Measurements from ENCODE around the gene ARR3.
"Not testable (repeated sequence)": the region's sequence is repeated elsewhere in the genome, so short reads cannot be mapped to it uniquely, and the experiment has no call there.

The ARR3 gene

GRCh38 chrX:70268034-70268433 is at the start of gene ARR3:
Gene ARR3 (plus strand): TSS chrX:70268334. CDS start chrX:70269386, 1,052 bp downstream.
- no peak for DNase-seq (ENCODE audit: low spot score)

- DNase-seq (ENCODE audit: low spot score): no peak
Observed at GRCh38 chrX:70219938-70220764, 48.0 kb upstream of the ARR3 start.

- no peak for DNase-seq (ENCODE audit: low spot score)
Observed at GRCh38 chrX:70226048-70226447, 42.1 kb upstream of the ARR3 start.

DNA sequence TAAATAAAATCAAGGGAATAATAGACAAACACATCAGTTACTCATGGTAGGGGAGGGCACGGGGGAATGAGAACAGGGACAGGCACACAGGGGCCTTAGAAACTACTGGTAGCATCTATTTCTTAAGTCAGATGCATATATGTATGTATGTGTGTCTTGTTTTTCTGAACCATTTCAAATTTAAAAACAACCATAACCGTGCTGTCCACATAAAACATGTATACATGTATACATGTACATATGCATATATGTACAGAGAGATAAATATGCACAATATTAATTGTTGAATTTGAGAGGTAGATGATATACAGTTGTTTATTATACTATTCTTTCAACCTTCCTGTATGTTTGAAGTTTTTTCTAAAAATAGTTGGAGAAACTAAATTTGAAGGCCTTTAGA is 41.4 kb upstream of the ARR3 start:
- no peak for DNase-seq (ENCODE audit: low spot score)

GRCh38 chrX:70231666-70232065 is 36.5 kb upstream of the ARR3 start:
- DNase-seq (ENCODE audit: low spot score): no peak

DNA sequence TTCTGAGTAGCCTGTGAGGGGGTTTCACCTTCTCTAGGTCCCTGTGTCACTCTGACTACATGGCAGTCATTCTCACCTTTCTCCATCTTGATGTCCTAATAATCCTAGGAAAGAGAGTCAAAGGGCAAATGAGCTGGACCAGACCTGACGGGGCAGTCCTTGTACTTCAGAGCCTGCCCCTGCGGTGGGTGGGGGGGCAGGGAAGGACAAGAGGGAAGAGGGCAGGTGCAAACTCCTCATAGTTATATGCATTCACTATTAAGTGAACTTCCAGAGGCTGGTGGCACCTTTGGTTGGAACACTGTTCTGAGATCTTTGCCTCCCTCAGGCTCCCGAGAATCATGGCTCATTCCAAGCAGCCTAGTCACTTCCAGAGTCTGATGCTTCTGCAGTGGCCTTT is 33.8 kb upstream of the ARR3 start, which contains the start of gene AWAT1:
Gene AWAT1, plus strand, starts transcription at position 301 of the 400 bp plus-strand sequence. Its CDS starts 41 bp downstream, at position 342.
- no peak for DNase-seq (ENCODE audit: low spot score)

- no peak for DNase-seq (ENCODE audit: low spot score)
Observed at GRCh38 chrX:70240751-70241150, 27.4 kb upstream of the ARR3 start.

- DNase-seq (ENCODE audit: low spot score): no peak
Observed at GRCh38 chrX:70241501-70241900, 26.6 kb upstream of the ARR3 start.

DNA sequence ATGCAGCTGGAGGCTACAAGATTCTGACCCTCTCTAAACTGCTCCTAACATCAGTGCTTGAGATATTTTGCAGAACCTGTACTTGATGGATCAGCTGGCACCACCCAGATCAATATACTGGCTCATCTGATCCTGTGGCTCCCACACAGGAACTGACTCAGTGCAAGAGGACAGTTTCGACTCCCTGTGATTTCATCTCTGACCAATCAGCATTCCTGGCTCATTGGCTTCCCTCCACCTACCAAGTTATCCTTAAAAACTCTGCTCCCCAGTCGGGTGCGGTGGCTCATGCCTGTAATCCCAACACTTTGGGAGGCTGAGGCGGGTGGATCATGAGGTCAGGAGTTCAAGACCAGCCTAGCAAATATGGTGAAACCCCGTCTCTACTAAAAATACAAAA is 24.5 kb upstream of the ARR3 start:
- DNase-seq (ENCODE audit: low spot score): not testable (repeated sequence)

DNA sequence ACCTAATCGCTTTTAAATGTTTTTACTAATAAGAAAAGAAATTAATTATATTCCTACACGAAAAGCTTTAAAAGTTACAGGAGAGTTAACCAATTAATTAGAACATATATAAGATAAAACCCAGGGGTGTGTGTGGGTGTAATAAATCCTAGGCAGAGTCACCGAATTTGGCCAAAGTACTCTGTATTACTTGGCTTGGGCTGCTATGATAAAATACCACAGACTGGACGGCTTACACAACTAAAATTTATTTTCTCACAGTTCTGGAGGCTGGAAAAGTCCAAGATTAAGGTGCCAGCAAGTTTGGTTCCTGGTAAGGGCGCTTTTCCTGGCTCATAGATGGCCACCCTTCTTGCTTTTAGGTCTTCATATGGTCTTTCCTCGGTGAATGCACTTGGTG is 23.3 kb upstream of the ARR3 start:
- DNase-seq (ENCODE audit: low spot score): no peak

- DNase-seq (ENCODE audit: low spot score): no peak
Observed at GRCh38 chrX:70247252-70247651, 20.9 kb upstream of the ARR3 start.

GRCh38 chrX:70252491-70252890 is 15.6 kb upstream of the ARR3 start:
- DNase-seq (ENCODE audit: low spot score): no peak

GRCh38 chrX:70253377-70254062 is 14.6 kb upstream of the ARR3 start:
- no peak for DNase-seq (ENCODE audit: low spot score)

DNA sequence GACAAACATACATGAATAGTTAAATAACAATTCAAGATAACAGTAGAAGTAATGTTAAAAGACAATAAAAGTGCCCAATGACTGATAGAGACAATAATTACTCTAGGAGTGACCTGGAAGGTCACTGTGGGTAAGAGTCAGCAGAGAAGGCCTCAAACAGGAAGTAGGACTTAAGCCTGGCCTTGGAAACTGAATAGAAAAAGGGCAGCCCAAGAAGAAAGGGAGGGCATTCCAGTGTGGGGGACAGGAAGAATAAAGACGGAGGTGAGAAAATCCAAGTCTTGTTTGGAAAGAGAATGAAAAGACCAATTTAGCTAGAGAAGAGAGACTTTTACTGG is 14.1 kb upstream of the ARR3 start:
- no peak for DNase-seq (ENCODE audit: low spot score)

GRCh38 chrX:70254909-70255308 is 13.2 kb upstream of the ARR3 start:
- DNase-seq (ENCODE audit: low spot score): no peak

DNA sequence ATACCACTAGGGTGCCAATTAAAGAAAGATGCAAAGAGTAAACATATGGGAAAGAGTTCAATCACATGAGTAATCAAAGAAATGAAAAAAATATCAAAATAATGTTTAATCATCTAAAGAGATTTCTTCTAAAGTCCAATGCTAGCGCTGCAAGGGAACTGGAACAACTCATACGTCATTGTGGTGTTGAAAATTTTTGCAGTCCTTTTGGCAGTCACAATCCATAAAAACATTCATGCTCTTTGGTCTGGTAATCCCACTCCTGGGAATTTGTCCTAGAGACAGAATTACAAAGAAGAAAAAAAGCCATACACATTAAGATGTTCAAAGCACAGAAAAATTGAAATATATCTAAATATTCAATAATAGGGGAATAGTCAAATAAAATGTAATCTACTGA is 12.7 kb upstream of the ARR3 start:
- DNase-seq (ENCODE audit: low spot score): no peak

DNA sequence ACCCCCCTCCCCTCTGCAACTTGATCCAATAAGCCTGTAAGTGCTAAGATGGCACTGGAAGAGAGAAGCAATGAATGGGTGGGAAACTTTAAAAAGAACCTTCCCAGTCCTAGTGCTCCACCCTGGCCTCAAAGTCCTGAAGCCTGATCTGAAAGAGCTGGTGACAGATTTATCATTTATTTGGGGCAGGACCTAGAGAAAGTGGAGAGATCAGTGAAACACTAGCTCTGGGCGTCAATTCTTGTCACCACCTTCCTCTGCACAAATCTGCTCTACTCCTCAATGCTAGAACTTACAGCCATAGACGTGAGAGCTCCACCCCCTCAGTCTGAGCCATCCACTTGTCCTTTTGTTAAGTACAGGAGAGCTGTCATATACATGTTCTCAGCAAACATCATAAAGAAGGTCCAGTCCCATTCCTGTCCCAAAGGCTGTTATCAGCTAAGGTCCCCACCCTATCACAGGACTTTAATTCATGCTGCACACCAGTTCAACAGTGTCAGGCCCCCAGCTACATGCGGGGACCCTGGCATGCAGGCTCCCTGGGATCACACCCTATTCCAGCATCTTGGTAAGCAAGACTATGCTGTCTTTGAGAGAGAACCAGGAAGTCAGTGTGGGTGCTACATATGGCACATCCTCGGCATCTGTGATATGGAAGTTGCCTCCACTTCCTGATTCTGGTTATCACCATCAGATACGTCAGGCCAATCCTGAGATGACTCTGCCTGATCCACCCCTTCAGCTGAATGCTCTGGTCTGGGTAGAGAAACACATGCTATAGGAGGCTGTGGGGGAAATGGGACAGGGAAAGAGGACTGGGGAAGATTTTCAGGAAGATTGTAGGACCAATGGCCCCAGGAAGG is 10.5 kb upstream of the ARR3 start:
- DNase-seq (ENCODE audit: low spot score): no peak

GRCh38 chrX:70260104-70260503 is 8.0 kb upstream of the ARR3 start, which contains the start of gene P2RY4:
Gene P2RY4 (minus strand): TSS chrX:70260204. CDS start chrX:70259624, 580 bp downstream.
- no peak for DNase-seq (ENCODE audit: low spot score)

GRCh38 chrX:70262952-70263567 is 5.1 kb upstream of the ARR3 start:
- peak; percentile 6 for DNase-seq (ENCODE audit: low spot score)

DNA sequence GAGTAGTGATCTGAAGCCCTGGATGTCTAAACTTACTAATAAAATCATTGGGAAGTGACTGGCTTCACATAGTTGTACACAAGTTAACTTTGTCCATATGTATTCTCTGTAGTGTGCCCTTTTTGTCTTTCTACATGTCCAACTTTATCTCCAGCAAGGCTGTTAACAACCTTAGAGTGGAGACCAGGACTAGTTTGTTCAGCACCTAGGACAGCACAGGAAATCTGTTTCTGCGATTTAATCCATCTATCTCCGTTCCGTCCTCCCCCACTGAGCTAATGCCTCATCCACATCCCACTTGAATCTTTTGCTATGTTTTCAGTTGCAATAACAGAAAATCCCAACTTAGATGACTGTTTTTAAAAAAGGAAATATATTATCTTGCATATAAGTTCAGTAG is 3.4 kb upstream of the ARR3 start:
- no peak for DNase-seq (ENCODE audit: low spot score)

DNA sequence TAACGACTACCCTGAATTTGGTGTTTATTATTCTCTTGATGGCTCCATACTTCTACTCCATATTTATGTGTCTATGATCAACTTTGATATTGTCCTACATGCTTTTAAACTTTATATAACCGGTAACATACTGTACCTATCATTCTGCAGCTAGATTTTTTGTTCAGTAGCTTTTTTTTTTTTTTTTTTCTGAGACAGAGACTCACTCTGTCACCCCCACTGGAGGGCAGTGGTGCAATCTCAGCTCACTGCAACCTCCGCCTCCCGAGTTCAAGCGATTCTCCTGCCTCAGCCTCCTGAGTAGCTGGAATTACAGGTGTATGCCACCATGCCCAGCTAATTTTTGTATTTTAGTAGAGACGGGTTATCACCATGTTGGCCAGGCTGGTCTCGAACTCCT is 5.9 kb downstream of the ARR3 start:
- not testable (repeated sequence) for DNase-seq (ENCODE audit: low spot score)

DNA sequence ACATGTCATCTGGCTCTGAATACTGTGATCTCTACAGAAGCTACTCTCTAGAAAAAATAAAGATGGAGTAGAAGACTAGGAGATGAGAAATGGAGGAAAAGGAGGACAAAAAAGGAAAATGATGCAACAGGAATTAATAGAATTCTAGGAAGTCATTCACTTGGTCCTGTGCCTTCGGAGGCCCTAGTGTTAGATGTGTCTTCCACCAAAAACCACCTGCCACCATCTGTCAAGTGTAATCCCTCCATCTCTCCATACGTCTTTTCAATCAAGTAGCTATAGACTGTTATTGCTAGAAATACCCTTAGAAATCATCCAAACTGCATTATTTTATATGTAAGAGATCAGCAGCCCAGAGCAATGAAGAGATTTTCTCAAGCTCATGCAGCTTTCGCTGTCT is 10.9 kb downstream of the ARR3 start:
- no peak for DNase-seq (ENCODE audit: low spot score)

Measured in globus pallidus (tissue), 1 donor.